ENCODE results near the gene IL17RD. TPM values are rescaled to one million over a fixed set of nuclear protein-coding genes. Genes with fewer than 3 reads are reported as not detected.
"Not testable (repeated sequence)": the region's sequence is repeated elsewhere in the genome, so short reads cannot be mapped to it uniquely, and the experiment has no call there.

IL17RD gene
- total RNA-seq, 2 donors from 2014 or later = 1.3 to 2.3 TPM

DNA sequence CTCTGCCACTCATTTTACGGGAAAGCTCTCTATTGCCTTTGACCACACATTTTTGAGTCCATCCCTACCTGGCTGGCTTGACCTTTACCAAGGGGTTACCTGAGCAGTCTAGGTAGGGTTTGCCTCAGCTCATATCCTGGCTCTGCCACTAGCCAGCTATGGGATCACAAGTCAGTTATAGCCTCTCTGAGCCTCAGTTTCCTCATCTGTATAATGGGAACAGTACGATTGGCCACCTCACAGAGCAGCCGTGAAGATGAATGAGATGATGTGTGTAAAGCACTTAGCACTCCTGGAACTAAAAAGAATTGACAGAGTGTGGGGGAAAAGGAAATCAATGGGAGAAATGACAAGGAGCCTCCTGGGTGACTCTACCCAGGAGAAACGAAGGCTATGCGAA, 76.7 kb downstream of the IL17RD start:
- no peak for ATAC-seq
- Histone ChIP-seq H3K4me1 (no peaks in the 10 kb centered on the region), H3K27ac (no peak overlapping the region), H3K4me3 (no peak overlapping the region), H3K27me3 (no peaks in the 10 kb centered on the region), H3K36me3 (replicated peaks in 1 of 2; ENCODE audit: insufficient read depth in 1 of 2, low read depth in 2 of 2) (no peaks in the 10 kb centered on the region), H3K9me3 (no peaks in the 10 kb centered on the region)
- no peak for DNase-seq
- intact Hi-C loops (cut with DNase I) = no loop called here
- TF ChIP-seq POLR2A (IDR thresholded peaks at IDR 0.05) (no peak), CTCF (IDR thresholded peaks at IDR 0.05) (no peak)
- WGBS, 2 donors = 90 to 92% methylated on average over 5 of the region's 5 CpGs

GRCh38 chr3:57087361-57088092, 77.6 kb downstream of the IL17RD start:
- Histone ChIP-seq H3K27ac (no peak overlapping the region), H3K36me3 (replicated peaks in 1 of 2; ENCODE audit: insufficient read depth in 1 of 2, low read depth in 2 of 2) (no peaks in the 10 kb centered on the region), H3K27me3 (no peaks in the 10 kb centered on the region), H3K9me3 (no peaks in the 10 kb centered on the region), H3K4me3 (no peak overlapping the region), H3K4me1 (no peaks in the 10 kb centered on the region)
- intact Hi-C loops (cut with DNase I) = no loop called here
- DNase-seq (no peak), ATAC-seq (no peak)
- WGBS, 2 donors = 88 to 93% methylated on average over 1 of the region's 1 CpG
- no peak for TF ChIP-seq POLR2A (IDR thresholded peaks at IDR 0.05)

DNA sequence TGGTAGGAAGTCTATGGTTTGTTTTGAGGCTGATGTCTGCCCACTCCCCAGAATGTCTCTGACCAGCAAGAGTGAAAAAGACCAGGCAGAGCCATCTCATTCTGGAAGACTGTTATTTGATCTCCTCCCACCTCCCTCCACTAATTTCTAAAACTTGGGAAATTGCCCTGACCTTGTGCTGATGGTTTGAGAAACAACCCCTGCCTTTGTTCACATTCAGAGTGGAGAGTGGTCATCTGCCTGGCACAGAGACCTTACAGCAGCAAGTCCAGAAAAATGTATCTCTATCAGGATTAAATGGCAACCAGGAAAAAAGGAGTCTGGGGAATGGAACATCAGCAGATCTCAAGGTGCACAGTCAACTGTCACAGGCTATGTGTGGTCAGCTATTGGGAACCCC, 79.0 kb downstream of the IL17RD start:
- Histone ChIP-seq H3K27ac (no peak overlapping the region), H3K27me3 (no peaks in the 10 kb centered on the region), H3K36me3 (replicated peaks in 1 of 2; ENCODE audit: insufficient read depth in 1 of 2, low read depth in 2 of 2) (no peaks in the 10 kb centered on the region), H3K9me3 (no peaks in the 10 kb centered on the region), H3K4me3 (no peak overlapping the region), H3K4me1 (no peaks in the 10 kb centered on the region)
- TF ChIP-seq CTCF (IDR thresholded peaks at IDR 0.05) (no peak), POLR2A (IDR thresholded peaks at IDR 0.05) (no peak)
- no peak for ATAC-seq
- DNase-seq = no peak
- intact Hi-C loops (cut with DNase I) = no loop called here

DNA sequence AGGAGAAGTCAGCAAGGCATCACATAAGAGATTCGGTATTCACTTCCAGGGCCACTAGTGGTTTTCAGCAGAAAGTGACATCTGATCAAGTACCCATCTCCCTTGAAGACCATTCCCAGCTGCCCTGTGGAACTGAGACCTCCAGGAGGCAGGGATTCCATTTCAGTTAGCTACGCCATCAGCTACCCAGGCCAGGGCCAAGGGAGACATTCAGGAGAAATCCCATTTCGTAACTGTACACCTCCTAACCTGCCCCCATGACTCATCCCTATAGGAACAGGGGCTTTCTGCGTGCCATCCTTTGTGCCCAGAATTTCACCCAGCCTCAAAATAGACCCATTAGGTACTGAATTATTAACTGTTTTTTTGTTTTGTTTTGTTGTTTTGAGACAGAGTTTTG, 79.9 kb downstream of the IL17RD start:
- H3K4me3 ChIP-seq = no peak overlapping the region
- intact Hi-C loops (cut with DNase I) = no loop called here
- no peaks in the 10 kb centered on the region for H3K27me3 ChIP-seq
- 87 to 89% methylated on average over 4 of the region's 4 CpGs for WGBS, 2 donors
- no peak for TF ChIP-seq POLR2A (IDR thresholded peaks at IDR 0.05)
- no peak for TF ChIP-seq CTCF (IDR thresholded peaks at IDR 0.05)
- H3K4me1 ChIP-seq = no peaks in the 10 kb centered on the region
- no peak overlapping the region for H3K27ac ChIP-seq
- no peak for ATAC-seq
- H3K36me3 ChIP-seq (replicated peaks in 1 of 2; ENCODE audit: insufficient read depth in 1 of 2, low read depth in 2 of 2) = no peaks in the 10 kb centered on the region
- H3K9me3 ChIP-seq = no peaks in the 10 kb centered on the region
- no peak for DNase-seq

DNA sequence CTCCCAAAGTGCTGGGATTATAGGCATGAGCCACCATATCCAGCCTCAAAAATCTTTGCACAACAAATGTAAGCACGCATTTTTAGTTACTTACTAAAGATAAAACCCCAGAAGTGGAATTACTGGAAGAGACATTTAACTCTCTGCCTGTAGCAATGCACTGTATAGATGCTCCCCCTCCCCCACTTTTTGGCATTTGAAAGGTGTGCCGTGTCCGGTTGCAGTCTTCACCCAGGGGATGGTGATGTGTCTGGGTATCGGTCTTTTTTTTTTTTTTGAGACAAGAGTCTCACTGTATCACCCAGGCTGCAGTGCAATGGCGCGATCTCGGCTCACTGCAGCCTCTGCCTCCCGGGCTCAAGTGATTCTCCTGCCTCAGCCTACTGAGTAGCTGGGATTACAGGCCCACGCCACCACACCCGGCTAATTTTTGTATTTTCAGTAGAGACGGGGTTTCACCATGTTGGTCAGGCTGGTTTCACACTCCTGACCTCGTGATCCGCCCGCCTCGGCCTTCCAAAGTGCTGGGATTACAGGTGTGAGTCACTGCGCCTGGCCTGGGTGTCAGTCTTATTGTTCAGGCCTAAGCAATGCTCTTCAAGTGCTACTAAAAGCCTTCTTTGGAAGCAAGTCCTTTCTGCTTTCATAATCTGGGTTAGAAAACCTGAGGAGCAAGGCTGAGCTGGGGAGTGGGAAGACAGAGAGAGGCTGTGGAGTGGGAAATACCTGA, 81.7 kb downstream of the IL17RD start:
- intact Hi-C loops (cut with DNase I); DNase-seq; H3K27ac ChIP-seq; ATAC-seq; H3K36me3 ChIP-seq (replicated peaks in 1 of 2; ENCODE audit: insufficient read depth in 1 of 2, low read depth in 2 of 2); H3K4me1 ChIP-seq; H3K9me3 ChIP-seq; H3K27me3 ChIP-seq; H3K4me3 ChIP-seq: not testable (repeated sequence)
- 93% methylated on average over 15 to 16 of the region's 16 CpGs for WGBS, 2 donors
